DMS153 treated with DMSO at 0.1 percent for 48 hours (cell line): ENCODE measurements around the gene SBNO2.
"Not testable (repeated sequence)": the region's sequence is repeated elsewhere in the genome, so short reads cannot be mapped to it uniquely, and the experiment has no call there.

Experiments
- DNase-seq: peaks from one replicate; lab custom pipeline; 2025; ENCODE audit not compliant: unreplicated experiment; lab: John Stamatoyannopoulos, UW

The SBNO2 gene

GRCh38 chr19:1121395-1121794, 52.7 kb downstream of the SBNO2 start:
- DNase-seq: no peak

GRCh38 chr19:1119475-1120217, 54.4 kb downstream of the SBNO2 start:
- DNase-seq: no peak

GRCh38 chr19:1118999-1119398, 55.1 kb downstream of the SBNO2 start:
- DNase-seq: no peak

GRCh38 chr19:1117654-1118053, 56.4 kb downstream of the SBNO2 start:
- DNase-seq: no peak

GRCh38 chr19:1116726-1117581, 57.1 kb downstream of the SBNO2 start:
- DNase-seq: no peak

DNA sequence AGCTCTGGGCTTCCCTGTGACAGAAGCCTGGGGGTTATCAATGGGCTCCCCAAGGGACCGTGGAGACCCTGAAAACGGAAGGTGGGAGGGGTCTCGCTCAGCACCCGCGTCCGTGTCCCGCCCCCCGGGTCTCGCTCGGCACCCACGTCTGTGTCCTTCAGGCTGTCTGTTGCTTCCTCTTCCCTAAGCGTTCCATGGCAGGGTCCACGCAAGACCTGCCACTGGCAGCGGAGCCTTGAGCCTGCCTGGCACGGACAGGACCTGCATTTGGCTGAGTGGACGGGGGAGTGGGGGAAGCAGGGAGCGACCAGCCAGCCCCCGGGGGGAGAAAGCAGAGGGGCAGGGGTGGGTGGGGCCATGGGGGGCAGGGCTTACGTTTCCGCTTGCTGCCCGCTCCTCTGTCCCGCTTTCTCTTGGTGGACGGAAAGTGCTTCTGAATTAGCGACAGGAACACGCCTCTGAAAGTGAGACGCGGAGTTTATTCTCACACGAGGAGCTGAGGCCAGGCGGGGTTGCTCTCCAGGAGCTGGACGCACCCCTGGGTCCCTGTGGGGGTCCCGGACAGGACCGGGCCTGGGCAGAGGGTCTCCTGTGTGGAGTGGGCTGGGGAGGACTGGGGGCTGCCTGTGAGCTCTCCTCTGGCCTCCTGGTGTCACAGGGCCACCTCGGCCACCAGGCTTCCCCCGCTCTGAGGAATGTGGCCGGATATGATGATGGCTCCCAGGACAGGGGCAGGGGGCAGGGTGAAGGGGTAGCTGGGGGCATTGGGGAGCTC, 58.2 kb downstream of the SBNO2 start:
- no peak for DNase-seq

- not testable (repeated sequence) for DNase-seq
Observed at GRCh38 chr19:1114728-1115127, 59.3 kb downstream of the SBNO2 start.

- DNase-seq: no peak
Observed at GRCh38 chr19:1113986-1114483, 60.0 kb downstream of the SBNO2 start.

DNA sequence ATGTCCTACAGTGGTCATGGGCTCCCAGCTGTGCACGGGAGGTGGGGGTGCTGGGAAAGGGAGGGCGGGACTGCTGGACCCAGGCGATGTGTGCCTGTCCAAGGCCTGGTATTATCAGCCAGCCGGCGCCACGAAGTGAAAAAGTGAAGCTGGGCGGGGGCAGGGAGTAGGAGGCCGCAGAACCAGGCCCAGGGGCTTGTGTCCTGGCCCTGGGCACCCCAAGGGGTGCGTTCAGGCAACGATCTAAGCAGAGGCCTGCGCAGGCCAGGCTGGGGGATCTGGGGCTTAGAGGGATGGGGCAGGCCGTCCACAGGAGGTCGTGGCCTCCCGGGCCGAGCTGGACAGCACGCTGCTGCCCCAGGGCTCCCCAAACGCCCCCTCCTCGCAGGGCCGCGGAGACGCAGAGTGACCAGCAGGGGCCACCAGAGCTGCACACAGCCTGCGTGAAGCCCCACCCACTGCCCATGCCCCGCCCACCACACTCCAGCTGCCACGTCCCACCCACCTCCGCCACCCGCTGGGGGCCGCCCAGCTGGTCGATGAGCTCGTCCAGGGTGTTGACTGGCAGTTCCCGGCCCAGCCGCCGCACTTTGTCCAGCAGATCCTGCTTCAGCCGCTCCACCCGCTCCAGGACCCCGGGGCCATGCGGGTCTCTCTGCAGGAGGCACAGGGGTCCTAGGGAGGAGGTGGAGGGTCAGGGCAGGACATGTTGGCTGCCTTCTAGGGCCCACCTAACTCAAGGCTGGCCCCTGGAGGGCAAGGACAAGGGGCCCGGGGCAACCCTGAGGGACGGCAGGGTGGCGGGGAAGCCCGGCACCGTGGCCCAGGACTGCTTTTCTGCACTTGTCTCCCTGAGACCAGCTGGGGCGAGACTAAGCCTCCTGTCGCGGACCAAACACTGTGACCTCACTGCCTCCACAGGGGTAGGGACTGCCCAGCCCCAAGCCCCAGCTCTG, 60.8 kb downstream of the SBNO2 start:
- DNase-seq: no peak

DNA sequence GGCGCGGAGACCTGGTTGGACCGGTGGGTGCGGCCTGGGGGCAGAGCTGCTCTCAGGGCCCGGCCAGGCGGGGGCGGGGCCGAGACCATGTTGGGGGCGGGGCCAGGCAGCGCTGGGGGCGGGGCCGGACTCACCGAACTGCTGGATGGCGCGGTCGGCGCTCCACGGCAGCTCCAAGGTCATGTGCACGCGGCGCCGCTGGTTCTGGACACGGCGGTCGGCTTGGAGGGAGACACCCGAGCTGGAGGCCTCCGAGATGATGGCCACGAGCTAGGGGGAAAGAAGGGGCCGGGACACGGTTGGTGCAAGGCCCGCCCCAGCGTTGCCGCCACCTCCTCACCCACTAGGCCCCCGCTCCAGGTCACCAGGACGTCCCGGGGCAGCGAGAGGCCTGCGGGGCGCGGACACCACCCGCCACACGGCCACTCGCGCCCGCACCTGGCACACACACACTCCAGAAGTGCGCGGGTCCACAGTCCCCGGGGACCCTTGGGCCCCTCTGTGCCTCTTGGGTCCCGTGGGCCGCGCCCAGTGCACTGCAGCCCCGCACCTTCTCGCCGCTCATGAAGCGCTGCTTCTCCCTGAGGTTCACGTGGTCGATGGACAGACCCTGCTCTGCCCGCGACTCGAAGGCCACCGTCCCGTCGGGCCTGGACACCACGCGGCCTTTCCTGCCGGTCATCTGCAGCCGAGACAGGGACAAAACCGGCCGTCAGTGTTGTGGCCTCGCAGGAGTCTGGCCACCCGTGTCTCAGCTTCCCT, 61.6 kb downstream of the SBNO2 start:
- no peak for DNase-seq

DNA sequence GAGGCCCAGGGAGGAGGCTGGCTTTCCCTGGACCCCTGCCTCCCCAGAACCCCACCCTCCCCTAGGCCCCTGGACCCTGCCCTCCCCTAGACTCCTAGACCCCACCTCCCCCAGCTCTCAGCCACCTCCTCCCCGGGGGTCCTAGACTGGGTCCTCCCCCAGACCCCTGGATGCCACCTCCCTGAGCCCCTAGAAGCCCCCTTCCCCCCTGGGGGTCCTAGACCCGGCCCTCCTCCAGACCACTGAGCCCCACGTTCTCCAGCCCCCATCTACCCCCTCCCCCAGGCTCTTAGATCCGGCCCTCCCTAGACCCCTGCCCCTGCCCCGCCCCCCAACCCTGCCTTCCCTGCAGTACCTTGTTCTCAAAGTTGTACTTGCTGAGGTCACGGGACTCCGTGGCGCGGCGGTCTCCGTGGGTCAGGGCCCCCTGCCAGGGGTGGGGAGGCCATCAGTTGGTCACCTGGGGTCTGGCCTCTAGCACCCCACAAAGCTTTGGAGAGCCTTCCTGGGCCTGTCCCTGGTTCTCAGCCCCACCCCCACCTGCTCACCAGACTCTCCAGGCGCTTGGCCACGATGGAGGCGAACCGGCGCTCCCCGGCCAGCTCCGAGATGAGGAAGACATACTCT, 62.3 kb downstream of the SBNO2 start:
- no peak for DNase-seq

- DNase-seq: no peak
Observed at GRCh38 chr19:1110809-1111640, 63.0 kb downstream of the SBNO2 start.

GRCh38 chr19:1109697-1110671, 64.1 kb downstream of the SBNO2 start:
- no peak for DNase-seq

DNA sequence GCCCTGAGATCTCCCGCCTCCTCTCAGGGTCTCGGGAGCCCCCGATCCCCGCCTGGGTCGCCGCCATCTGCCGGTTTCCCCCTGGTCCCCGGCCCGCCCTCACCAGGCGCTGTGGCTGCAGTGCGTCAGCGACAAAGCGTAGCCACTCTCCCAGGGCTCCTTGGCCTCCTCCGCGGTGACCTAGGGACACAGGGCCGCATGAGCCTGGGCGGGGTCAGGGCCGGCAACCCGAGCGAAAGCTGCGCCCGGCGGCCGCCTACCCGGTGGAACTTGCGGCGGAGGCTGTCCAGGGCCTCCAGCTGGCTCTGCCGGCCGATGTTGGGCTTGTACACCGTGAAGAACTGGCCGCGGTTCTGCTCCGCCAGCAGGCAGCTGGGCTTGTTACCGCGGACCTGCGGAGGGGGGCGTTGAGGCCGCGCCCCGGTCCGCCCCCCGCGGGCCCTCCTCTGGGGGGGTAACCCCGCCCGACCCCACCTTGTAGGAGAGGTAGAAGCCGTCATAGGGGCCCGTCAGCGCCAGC, 65.0 kb downstream of the SBNO2 start:
- no peak for DNase-seq

- DNase-seq: no peak
Observed at GRCh38 chr19:1108291-1109031, 65.6 kb downstream of the SBNO2 start.

DNA sequence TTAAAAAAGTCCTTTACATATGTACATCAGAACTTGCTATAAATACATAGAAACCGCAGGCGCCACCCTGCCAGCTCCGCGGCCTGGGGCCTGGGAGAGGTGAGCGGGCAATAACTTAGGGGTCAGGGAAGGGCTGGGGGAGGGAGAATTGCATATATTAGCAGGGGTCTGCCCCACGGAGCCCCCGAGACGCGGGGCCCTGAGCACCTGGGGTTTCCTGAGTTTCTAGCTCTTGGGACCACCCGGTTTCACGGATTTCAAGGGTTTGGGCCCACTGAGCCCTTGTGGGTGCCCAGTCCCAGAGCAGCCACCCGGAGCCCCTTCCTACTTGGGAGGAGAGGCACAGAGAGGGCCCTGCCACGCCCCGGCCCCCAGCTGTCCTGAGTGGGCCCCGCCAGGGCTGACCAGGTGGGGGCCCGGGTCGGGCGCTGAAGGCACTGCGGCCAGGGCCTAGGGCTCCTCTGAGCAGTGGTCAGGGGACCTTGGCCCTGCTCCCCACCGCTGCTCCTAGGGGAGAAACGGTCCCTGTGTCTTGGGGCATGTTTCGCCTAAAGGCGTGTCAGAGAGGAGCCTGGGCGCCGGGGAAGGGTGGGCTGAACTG, 66.3 kb downstream of the SBNO2 start:
- no peak for DNase-seq
